ENCODE results near the gene CCDC158. TPM values are rescaled to one million over a fixed set of nuclear protein-coding genes. Genes with fewer than 3 reads are reported as not detected.
A peak's percentile ranks its signal among the peaks of the same experiment; 100 is the strongest.

The CCDC158 gene
- total RNA-seq, 1 donor: 0.36 TPM

DNA sequence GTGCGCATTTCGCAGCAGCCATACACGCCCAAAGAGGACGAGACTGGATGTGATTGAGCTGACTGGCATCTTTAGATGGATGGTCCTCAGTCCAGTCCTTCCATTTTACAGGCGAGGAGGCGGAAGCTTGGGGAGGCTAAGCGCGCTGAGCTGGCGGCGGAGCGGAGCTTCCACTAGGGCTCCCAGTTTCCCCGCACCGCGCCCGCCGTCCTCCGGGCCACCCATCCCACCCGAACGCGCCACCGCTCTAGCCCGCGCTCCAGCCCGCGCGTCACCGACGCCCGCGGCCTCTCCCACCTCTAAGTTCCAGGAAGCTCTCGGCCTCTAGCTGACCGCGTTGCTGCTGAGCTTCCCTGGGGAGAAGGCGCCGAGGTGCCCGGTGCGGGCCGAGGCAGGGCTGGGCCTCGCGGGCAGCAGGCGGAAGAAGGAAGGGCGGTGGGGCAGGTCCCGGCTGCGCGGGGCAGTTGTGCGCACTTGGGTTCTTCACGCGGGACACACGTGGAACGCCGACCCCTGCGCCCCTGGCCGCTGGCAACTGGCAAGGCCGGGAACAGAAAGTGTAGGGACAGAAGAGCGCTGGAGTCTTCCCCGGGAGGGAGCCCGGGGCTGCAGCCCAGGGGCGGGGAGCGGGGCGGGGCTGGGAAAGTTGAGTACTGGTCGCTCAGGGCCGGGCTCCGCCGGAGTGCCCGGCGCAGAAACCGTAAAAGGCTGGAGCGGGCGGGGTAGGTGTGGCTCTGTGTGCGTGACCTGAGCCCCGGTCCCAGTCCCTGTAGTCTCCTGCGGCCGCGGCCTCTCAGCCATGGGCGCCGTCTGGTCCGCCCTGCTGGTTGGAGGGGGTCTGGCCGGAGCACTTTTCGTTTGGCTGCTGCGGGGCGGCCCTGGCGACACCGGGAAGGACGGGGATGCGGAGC is 114.7 kb downstream of the CCDC158 start, which contains the start of gene STBD1:
Gene STBD1 (plus strand): TSS at position 763 of the 911 bp plus-strand sequence. CDS start 37 bp downstream, at position 800.
- H3K4me1 ChIP-seq (ENCODE audit: insufficient read depth, low read length): peaks cover 22% of the 10 kb centered on the region

DNA sequence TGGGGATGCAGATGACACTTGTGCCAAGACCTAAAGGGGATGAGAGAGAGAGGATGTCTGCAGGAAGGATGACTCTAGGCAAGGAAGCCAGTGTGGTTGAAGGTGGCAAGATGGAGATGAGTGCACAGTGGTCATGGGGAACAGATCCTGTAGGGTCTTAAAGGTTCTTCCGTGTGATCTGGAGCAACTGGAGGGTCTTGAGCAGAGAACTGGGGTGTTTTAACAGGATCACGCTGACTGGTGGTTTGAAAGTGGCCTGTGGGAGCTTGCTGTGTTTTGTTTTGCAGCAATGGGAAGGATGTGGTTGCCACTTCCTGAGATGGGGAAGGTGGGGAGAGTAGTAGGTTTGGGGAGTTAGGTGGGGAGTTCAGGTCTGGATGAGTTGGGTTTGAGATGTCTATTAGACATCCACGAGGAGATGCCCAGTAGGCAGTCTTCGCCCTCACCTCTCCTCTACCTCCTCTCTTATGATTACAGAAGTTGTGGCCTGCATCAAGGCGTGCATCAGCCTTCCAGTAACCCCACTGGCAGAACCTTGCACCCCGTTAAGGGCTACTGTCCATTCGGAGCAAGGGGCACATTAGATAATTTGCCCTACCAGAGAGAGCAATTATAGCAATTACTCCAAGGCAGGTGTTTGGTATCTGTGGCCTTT is 115.8 kb downstream of the CCDC158 start:
- H3K4me2 ChIP-seq (ENCODE audit: insufficient read depth, low read length): peak overlapping the region; percentile 87
- H3K27ac ChIP-seq (ENCODE audit: low read depth, low read length): no peak overlapping the region
- no peak for DNase-seq (ENCODE audit: insufficient read length, low spot score, missing footprints)
- TF ChIP-seq, protein P1, sequence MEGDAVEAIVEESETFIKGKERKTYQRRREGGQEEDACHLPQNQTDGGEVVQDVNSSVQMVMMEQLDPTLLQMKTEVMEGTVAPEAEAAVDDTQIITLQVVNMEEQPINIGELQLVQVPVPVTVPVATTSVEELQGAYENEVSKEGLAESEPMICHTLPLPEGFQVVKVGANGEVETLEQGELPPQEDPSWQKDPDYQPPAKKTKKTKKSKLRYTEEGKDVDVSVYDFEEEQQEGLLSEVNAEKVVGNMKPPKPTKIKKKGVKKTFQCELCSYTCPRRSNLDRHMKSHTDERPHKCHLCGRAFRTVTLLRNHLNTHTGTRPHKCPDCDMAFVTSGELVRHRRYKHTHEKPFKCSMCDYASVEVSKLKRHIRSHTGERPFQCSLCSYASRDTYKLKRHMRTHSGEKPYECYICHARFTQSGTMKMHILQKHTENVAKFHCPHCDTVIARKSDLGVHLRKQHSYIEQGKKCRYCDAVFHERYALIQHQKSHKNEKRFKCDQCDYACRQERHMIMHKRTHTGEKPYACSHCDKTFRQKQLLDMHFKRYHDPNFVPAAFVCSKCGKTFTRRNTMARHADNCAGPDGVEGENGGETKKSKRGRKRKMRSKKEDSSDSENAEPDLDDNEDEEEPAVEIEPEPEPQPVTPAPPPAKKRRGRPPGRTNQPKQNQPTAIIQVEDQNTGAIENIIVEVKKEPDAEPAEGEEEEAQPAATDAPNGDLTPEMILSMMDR (IDR thresholded peaks at IDR 0.05; ENCODE audit: extremely low read depth, low read depth, low read length): no peak
- peaks cover 3% of the 10 kb centered on the region for H4K20me1 ChIP-seq (ENCODE audit: insufficient read depth, low read length)
- H3K4me1 ChIP-seq (ENCODE audit: insufficient read depth, low read length): peaks cover 27% of the 10 kb centered on the region
- H3K36me3 ChIP-seq (ENCODE audit: insufficient read depth, low read length): peaks cover 4% of the 10 kb centered on the region
- H2AFZ ChIP-seq (ENCODE audit: low read length): peak overlapping the region; percentile 89
- no peaks in the 10 kb centered on the region for H3K9me3 ChIP-seq (ENCODE audit: low read depth, low read length)
- peaks cover 21% of the 10 kb centered on the region for H3K79me2 ChIP-seq (ENCODE audit: insufficient read depth, low read length)
- H3K27me3 ChIP-seq (ENCODE audit: insufficient read depth, low read length): no peaks in the 10 kb centered on the region
- peak overlapping the region; percentile 85 for H3K4me3 ChIP-seq (ENCODE audit: insufficient read depth, low read length)

More for the DNA sequence above, 114.7 kb downstream of the CCDC158 start, which contains the start of gene STBD1:
- H3K27ac ChIP-seq (ENCODE audit: low read depth, low read length): peak within 1 kb of the TSS; percentile 60
- peak within 1 kb of the TSS; percentile 85 for H3K4me3 ChIP-seq (ENCODE audit: insufficient read depth, low read length)
- peaks cover 4% of the 10 kb centered on the region for H3K36me3 ChIP-seq (ENCODE audit: insufficient read depth, low read length)
- peak; percentile 97 for DNase-seq (ENCODE audit: insufficient read length, low spot score, missing footprints)
- peaks cover 3% of the 10 kb centered on the region for H4K20me1 ChIP-seq (ENCODE audit: insufficient read depth, low read length)
- peak within 1 kb of the TSS; percentile 87 for H3K4me2 ChIP-seq (ENCODE audit: insufficient read depth, low read length)
- TF ChIP-seq, protein P1 (IDR thresholded peaks at IDR 0.05; ENCODE audit: extremely low read depth, low read depth, low read length): no peak
- H3K9me3 ChIP-seq (ENCODE audit: low read depth, low read length): no peaks in the 10 kb centered on the region
- peak within 1 kb of the TSS; percentile 89 for H2AFZ ChIP-seq (ENCODE audit: low read length)
- no peaks in the 10 kb centered on the region for H3K27me3 ChIP-seq (ENCODE audit: insufficient read depth, low read length)
- H3K79me2 ChIP-seq (ENCODE audit: insufficient read depth, low read length): peaks cover 21% of the 10 kb centered on the region

DNA sequence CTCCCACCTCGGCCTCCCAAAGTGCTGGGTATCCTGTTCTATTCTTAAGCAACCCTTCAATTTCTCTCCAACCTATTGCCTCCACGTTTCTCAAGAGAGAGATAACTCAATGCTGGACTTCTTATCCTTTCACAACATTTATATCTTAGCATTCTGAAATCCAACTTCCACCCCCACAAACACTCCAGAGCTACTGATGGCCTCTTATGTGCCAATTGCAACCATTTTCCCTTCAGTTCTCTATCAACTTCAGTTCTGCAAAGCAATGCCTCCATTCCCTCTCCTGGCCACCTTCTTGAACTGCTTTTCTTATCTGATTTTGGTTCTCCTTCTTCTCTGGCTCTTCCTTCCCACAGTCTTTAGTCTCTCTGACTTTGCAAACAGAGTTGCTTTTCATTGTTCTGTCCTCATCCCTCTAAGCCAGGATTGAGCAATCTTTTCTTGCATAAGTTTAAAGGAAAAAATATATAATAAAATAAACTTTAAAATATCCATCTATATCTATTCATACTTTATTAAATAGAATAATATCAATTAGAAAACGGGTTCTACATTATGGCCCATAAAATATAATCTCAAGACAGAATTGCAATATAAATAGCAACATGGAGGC is 118.0 kb downstream of the CCDC158 start:
- Histone ChIP-seq H3K9me3 (ENCODE audit: low read depth, low read length) (no peaks in the 10 kb centered on the region), H3K27me3 (ENCODE audit: insufficient read depth, low read length) (no peaks in the 10 kb centered on the region), H2AFZ (ENCODE audit: low read length) (no peak overlapping the region), H3K36me3 (ENCODE audit: insufficient read depth, low read length) (no peaks in the 10 kb centered on the region), H3K79me2 (ENCODE audit: insufficient read depth, low read length) (peaks cover 17% of the 10 kb centered on the region), H3K4me2 (ENCODE audit: insufficient read depth, low read length) (no peak overlapping the region), H3K4me1 (ENCODE audit: insufficient read depth, low read length) (peaks cover 27% of the 10 kb centered on the region), H3K27ac (ENCODE audit: low read depth, low read length) (no peak overlapping the region), H3K4me3 (ENCODE audit: insufficient read depth, low read length) (no peak overlapping the region), H4K20me1 (ENCODE audit: insufficient read depth, low read length) (peaks cover 3% of the 10 kb centered on the region)
- DNase-seq (ENCODE audit: insufficient read length, low spot score, missing footprints): no peak
- TF ChIP-seq, protein P1 (IDR thresholded peaks at IDR 0.05; ENCODE audit: extremely low read depth, low read depth, low read length): no peak
